HepG2 (cell line): ENCODE data around the gene OR7G1. TPM values are rescaled to one million over a fixed set of nuclear protein-coding genes. Genes with fewer than 3 reads are reported as not detected.

Experiments
- ATAC-seq: fragments of 200-7000 bp; cut with Tn5 transposase; 3 replicates; pipeline ENCODE4 v1.9.1; 2020; ENCODE audit warnings: mild to moderate bottlenecking, moderate library complexity
- BruUV-seq: library from RNA; stranded (reverse); fragments of 400-500 nt; replicated peaks from 2 replicates; lab custom pipeline; 2021; lab: Mats Ljungman, UMichigan
- CTCF ChIA-PET: fragments of 300-600 bp; formaldehyde crosslinking; extraction: SDS; loops from one replicate; lab custom pipeline; 2021; ENCODE audit warnings: low total read pairs, inconsistent platforms, low intra/inter-chr PET ratio; lab: Yijun Ruan, JAX
- POLR2A ChIA-PET: fragments of 350-600 bp; sonication (Branson Sonifier 250); formaldehyde crosslinking; loops from one replicate; lab custom pipeline; 2020; ENCODE audit warnings: antibody characterized with exemption, inconsistent platforms; lab: Yijun Ruan, JAX
- DNase-seq: peaks from one replicate; pipeline ENCODE4 v3.0.0-alpha.2; 2015; ENCODE audit warnings: low spot score
- FAIRE-seq: peaks from 3 replicates; lab custom pipeline; 2011; peaks lifted over from hg19 to GRCh38; lab: Jason Lieb, UNC
- H2AFZ ChIP-seq: one replicate; pipeline ENCODE4 v1.6.1; 2011; ENCODE audit warnings: low read length, inconsistent platforms
- H3K27ac ChIP-seq: fragments of 300-600 bp; 3 replicates; pipeline ENCODE4 v1.8.0; 2011; ENCODE audit warnings: mixed run types, mild to moderate bottlenecking, mixed read lengths, low read length, inconsistent platforms; ENCODE audit not compliant: insufficient read depth; ENCODE audit errors: extremely low read length
- H3K27me3 ChIP-seq, 2 experiments: fragments of 200-600 bp in 1 of 2; 2 replicates in 1 of 2; 3 replicates in 1 of 2; pipeline versions ENCODE4 v1.6.0 to v1.8.0; 2011; ENCODE audit warnings: low read length in 2 of 2, mild to moderate bottlenecking in 2 of 2, moderate library complexity in 2 of 2, inconsistent platforms in 1 of 2; ENCODE audit not compliant: insufficient read depth in 2 of 2, control insufficient read depth in 1 of 2
- H3K36me3 ChIP-seq, 2 experiments: fragments of 200-600 bp in 1 of 2; replicated peaks in 1 of 2; 2 replicates in 1 of 2; 3 replicates in 1 of 2; pipeline versions ENCODE4 v1.5.1 to v1.8.0; 2011; ENCODE audit warnings: low read length in 2 of 2, inconsistent platforms in 1 of 2; ENCODE audit not compliant: insufficient read depth in 2 of 2, control insufficient read depth in 1 of 2
- H3K4me1 ChIP-seq: 2 replicates; pipeline ENCODE4 v1.5.1; 2012; ENCODE audit warnings: low read length, inconsistent platforms; ENCODE audit not compliant: insufficient read depth
- H3K4me2 ChIP-seq: 2 replicates; pipeline ENCODE4 v1.6.0; 2011; ENCODE audit warnings: low read depth, low read length, inconsistent platforms
- H3K4me3 ChIP-seq, 3 experiments: fragments of 200-600 bp in 1 of 3; sonication (generic), shearing (Covaris generic) in 1 of 3; replicated peaks in 1 of 3; 2 replicates each; pipeline ENCODE4 v1.5.1; 2011 to 2016; ENCODE audit warnings: low read length in 3 of 3, inconsistent platforms in 2 of 3, low read depth in 2 of 3, mild to moderate bottlenecking in 2 of 3, control low read depth in 1 of 3, mixed read lengths in 1 of 3; ENCODE audit not compliant: insufficient read depth in 1 of 3
- H3K79me2 ChIP-seq: one replicate; pipeline ENCODE4 v1.6.1; 2011; ENCODE audit warnings: low read length, inconsistent platforms; ENCODE audit not compliant: insufficient read depth
- H3K9ac ChIP-seq: 2 replicates; pipeline ENCODE4 v1.6.0; 2011; ENCODE audit warnings: mild to moderate bottlenecking, low read depth, low read length, inconsistent platforms; ENCODE audit not compliant: insufficient read depth
- H3K9me3 ChIP-seq: 2 replicates; pipeline ENCODE4 v1.5.1; 2012; ENCODE audit warnings: mild to moderate bottlenecking, low read length
- H4K20me1 ChIP-seq: 2 replicates; pipeline ENCODE4 v1.6.0; 2011; ENCODE audit warnings: inconsistent platforms, mild to moderate bottlenecking, low read length, moderate library complexity; ENCODE audit not compliant: insufficient read depth
- CHD4 ChIP-seq: fragments of 200-600 bp; sonication (generic); IDR thresholded peaks from 2 replicates; pipeline ENCODE4 v1.7.0; 2017; ENCODE audit warnings: mild to moderate bottlenecking, low read length, borderline replicate concordance
- ERF ChIP-seq: IDR thresholded peaks from 2 replicates; pipeline ENCODE4 v1.6.1; 2018; ENCODE audit warnings: missing biosample characterization, missing genetic modification reagents
- HOXA7 ChIP-seq: sonication (generic); formaldehyde crosslinking; IDR thresholded peaks from 2 replicates; pipeline ENCODE4 v1.8.1; 2022; ENCODE audit warnings: mild to moderate bottlenecking, missing genetic modification reagents, moderate library complexity
- LRRFIP1 ChIP-seq: sonication (generic); formaldehyde crosslinking; conservative IDR thresholded peaks from 2 replicates; pipeline ENCODE4 v1.4.0; 2020; ENCODE audit warnings: missing genetic modification reagents
- MATR3 ChIP-seq: sonication (generic); formaldehyde crosslinking; IDR thresholded peaks from 2 replicates; pipeline ENCODE4 v1.4.0; 2020; ENCODE audit warnings: missing genetic modification reagents
- NR1H2 ChIP-seq: sonication (generic); formaldehyde crosslinking; IDR thresholded peaks from 2 replicates; pipeline ENCODE4 v1.8.1; 2022; ENCODE audit warnings: low read depth, missing genetic modification reagents, borderline replicate concordance
- RFX1 ChIP-seq: fragments of 450-650 bp; IDR thresholded peaks from 2 replicates; pipeline ENCODE4 v1.6.1; 2017
- SUZ12 ChIP-seq: fragments of 150-350 bp; IDR thresholded peaks from 2 replicates; pipeline ENCODE4 v1.6.1; 2014; ENCODE audit warnings: low read depth, low read length
- TBX2 ChIP-seq: sonication (generic); formaldehyde crosslinking; IDR thresholded peaks from 2 replicates; pipeline ENCODE4 v1.5.0; 2020; ENCODE audit warnings: missing genetic modification reagents, mild to moderate bottlenecking, borderline replicate concordance
- ZBTB33 ChIP-seq: sonication (generic); formaldehyde crosslinking; IDR thresholded peaks from 2 replicates; pipeline ENCODE4 v1.4.0; 2020; ENCODE audit warnings: missing genetic modification reagents
- ZNF382 ChIP-seq: sonication (generic); formaldehyde crosslinking; IDR thresholded peaks from 2 replicates; pipeline ENCODE4 v1.5.0; 2020; ENCODE audit warnings: missing genetic modification reagents, mild to moderate bottlenecking, borderline replicate concordance
- ZNF652 ChIP-seq: IDR thresholded peaks from 2 replicates; pipeline ENCODE4 v1.6.1; 2016; ENCODE audit warnings: low read depth, borderline replicate concordance
- ZNF660 ChIP-seq: sonication (generic); formaldehyde crosslinking; IDR thresholded peaks from 2 replicates; pipeline ENCODE4 v1.5.1; 2020; ENCODE audit warnings: mild to moderate bottlenecking, low read depth, missing genetic modification reagents, borderline replicate concordance
- WGBS: methylation state at CpG from one replicate; pipeline ENCODE4 v1.1.6; 2017; ENCODE audit warnings: low lambda C conversion rate; 5-methylcytosine and 5-hydroxymethylcytosine counted together
- in situ Hi-C: cut with HindIII; loops from 2 replicates; pipeline ENCODE4 v1.10.0; 2017; ENCODE audit warnings: low pct_unique_long_range_greater_than_20kb; ENCODE audit not compliant: extremely low pct_ligation_motif_present
- intact Hi-C: fragments of 100-400 bp; cut with micrococcal nuclease; formaldehyde crosslinking; loops from one replicate; pipeline ENCODE4 v1.10.0; 2022; ENCODE audit not compliant: unreplicated experiment
- polyA plus RNA-seq, 8 experiments: library from polyadenylated mRNA; depleted of rRNA in 3 of 8; stranded (reverse) in 7 of 8; unstranded in 1 of 8; fragments of >200 nt; fragmentation: Illumina TruSeq in 4 of 8; extraction: Trizol in 4 of 8; gene quantifications; 2 replicates each; pipeline versions ENCODE4 v1.2.1 to v1.2.3, GENCODE V29; 2011 to 2016; ENCODE audit warnings: low read depth in 4 of 8, missing spikeins in 1 of 8, mixed read lengths in 1 of 8; ENCODE audit not compliant: insufficient read depth in 1 of 8
- total RNA-seq, 5 experiments: library from RNA; depleted of rRNA; stranded (reverse); fragments of >200 nt; fragmentation: Illumina TruSeq; extraction: Trizol; gene quantifications; 2 replicates each; pipeline ENCODE4 v1.2.3, GENCODE V29; 2016; ENCODE audit warnings: low read depth in 1 of 5

Gene OR7G1
- total and polyA plus RNA-seq, 2 of the 13 experiments (the other 11 are each of a cell fraction or from before 2014, with no cell fraction given) = not detected

DNA sequence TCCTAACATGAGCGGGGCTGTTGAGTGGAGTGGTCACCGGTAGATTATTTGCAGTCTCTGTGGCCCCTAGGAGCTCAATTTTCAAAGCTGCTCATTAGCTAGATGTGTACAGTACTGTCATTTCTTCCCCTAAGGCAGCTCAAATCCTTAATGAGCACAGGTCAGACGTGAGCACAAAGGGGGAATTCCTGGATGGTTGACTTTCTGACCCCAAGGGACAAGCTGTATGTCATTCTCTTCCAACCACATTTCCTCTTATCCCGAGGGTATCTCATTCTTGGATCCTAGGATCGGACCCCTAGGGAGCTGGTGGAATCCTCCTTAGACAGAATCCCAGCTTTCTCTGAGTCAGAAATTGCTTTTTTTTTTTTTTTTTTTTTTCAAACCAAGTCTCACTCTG lies 16.9 kb upstream of the OR7G1 start:
- H3K4me1 ChIP-seq = no peaks in the 10 kb centered on the region
- peaks cover 0 to 2% of the 10 kb centered on the region in 2 experiments; a peak in 2 of 5 replicates for H3K27me3 ChIP-seq
- intact Hi-C loops = loop anchor here (10.0 kb wide), 2 partner anchors 302 to 452 kb away; partner anchors contain the start of genes ZNF121 and ZNF266
- ATAC-seq = no peak
- BruUV-seq = no TSS peak
- no peak for TF ChIP-seq ERF (CRISPR knock-in tag)
- no peak for TF ChIP-seq MATR3 (CRISPR knock-in tag)
- TF ChIP-seq TBX2 = no peak
- TF ChIP-seq ZNF660 (CRISPR knock-in tag) = no peak
- TF ChIP-seq NR1H2 (CRISPR knock-in tag) = no peak
- TF ChIP-seq LRRFIP1 (CRISPR knock-in tag) = no peak
- TF ChIP-seq ZNF382 (CRISPR knock-in tag) = no peak
- no peak for TF ChIP-seq ZBTB33 (CRISPR knock-in tag)
- TF ChIP-seq HOXA7 (CRISPR knock-in tag) = no peak
- TF ChIP-seq SUZ12 = no peak
- TF ChIP-seq CHD4 = no peak
- no peak for TF ChIP-seq ZNF652 (CRISPR knock-in tag)
- no peak for TF ChIP-seq RFX1
- H3K9ac ChIP-seq = no peak overlapping the region
- H3K27ac ChIP-seq = no peak overlapping the region
- H2AFZ ChIP-seq = no peak overlapping the region
- ChIA-PET POLR2A (no interaction called here), CTCF (no interaction called here)
- WGBS = 4% methylated on average over 4 of the region's 5 CpGs
- no peak for DNase-seq
- H3K4me2 ChIP-seq = no peak overlapping the region
- H3K9me3 ChIP-seq = no peaks in the 10 kb centered on the region
- FAIRE-seq = no peak
- in situ Hi-C loops = loop anchor here (25.0 kb wide), 1 partner anchor 655 kb away; no protein-coding TSS in a partner anchor
- no peaks in the 10 kb centered on the region for H3K79me2 ChIP-seq
- no peaks in the 10 kb centered on the region for H3K36me3 ChIP-seq
- H3K4me3 ChIP-seq = no peak overlapping the region
- no peaks in the 10 kb centered on the region for H4K20me1 ChIP-seq
